HEK293 (cell line): ENCODE results near the gene TNFRSF17.
"Not testable (repeated sequence)": the region's sequence is repeated elsewhere in the genome, so short reads cannot be mapped to it uniquely, and the experiment has no call there.

ENCODE experiments used
- CTCF ChIA-PET: fragments of 350-600 bp; formaldehyde crosslinking; extraction: SDS; loops from one replicate; lab custom pipeline; 2021; ENCODE audit warnings: antibody characterized with exemption; lab: Yijun Ruan, JAX
- POLR2A ChIA-PET: fragments of 300-600 bp; formaldehyde crosslinking; extraction: SDS; loops from one replicate; lab custom pipeline; 2020; ENCODE audit warnings: antibody characterized with exemption, inconsistent platforms; lab: Yijun Ruan, JAX
- H3K27ac ChIP-seq: fragments of 200-500 bp; sonication (Bioruptor generic); 2 replicates; pipeline ENCODE4 v1.5.1; 2014; ENCODE audit warnings: low read depth, low read length, control low read depth, inconsistent platforms; ENCODE audit errors: extremely low read depth
- H3K36me3 ChIP-seq, 2 experiments: fragments of 200-500 bp in 1 of 2; sonication (Bioruptor generic) in 1 of 2; 1 replicate in 1 of 2; 2 replicates in 1 of 2; pipeline ENCODE4 v1.5.1; 2014 to 2017; ENCODE audit warnings: inconsistent platforms in 2 of 2, low read length in 2 of 2; ENCODE audit not compliant: control insufficient read depth in 2 of 2, insufficient read depth in 1 of 2
- H3K4me1 ChIP-seq: fragments of 200-500 bp; sonication (Bioruptor generic); 2 replicates; pipeline ENCODE4 v1.5.1; 2014; ENCODE audit warnings: mild to moderate bottlenecking, low read length, inconsistent platforms; ENCODE audit not compliant: control insufficient read depth, insufficient read depth
- H3K4me3 ChIP-seq: 2 replicates; pipeline ENCODE4 v1.5.1; 2011; ENCODE audit warnings: low read depth, mild to moderate bottlenecking, control low read depth, low read length, moderate library complexity
- H3K9me3 ChIP-seq: fragments of 200-500 bp; sonication (Bioruptor generic); 2 replicates; pipeline ENCODE4 v1.5.1; 2014; ENCODE audit warnings: low read depth, low read length, inconsistent platforms; ENCODE audit not compliant: control insufficient read depth, insufficient read depth
- EGR2 ChIP-seq: fragments of 450-650 bp; formaldehyde crosslinking; IDR thresholded peaks from 2 replicates; pipeline ENCODE4 v1.5.1; 2016; ENCODE audit warnings: low read depth, missing biosample characterization, missing genetic modification characterization
- PRDM1 ChIP-seq: fragments of 450-650 bp; formaldehyde crosslinking; IDR thresholded peaks from 2 replicates; pipeline ENCODE4; 2016; ENCODE audit warnings: missing biosample characterization, missing genetic modification characterization
- SP2 ChIP-seq: fragments of 450-650 bp; formaldehyde crosslinking; IDR thresholded peaks from 2 replicates; pipeline ENCODE4 v1.5.1; 2016; ENCODE audit warnings: missing biosample characterization, missing genetic modification characterization
- TSHZ1 ChIP-seq: fragments of 450-650 bp; formaldehyde crosslinking; IDR thresholded peaks from 2 replicates; pipeline ENCODE4 v1.5.1; 2016; ENCODE audit warnings: missing biosample characterization, missing genetic modification characterization, borderline replicate concordance
- ZBTB17 ChIP-seq: fragments of 450-650 bp; formaldehyde crosslinking; IDR thresholded peaks from 2 replicates; pipeline ENCODE4 v1.5.1; 2016; ENCODE audit warnings: missing biosample characterization, missing genetic modification characterization
- ZFP3 ChIP-seq: fragments of 450-650 bp; formaldehyde crosslinking; IDR thresholded peaks from 2 replicates; pipeline ENCODE4 v1.5.1; 2016; ENCODE audit warnings: low read depth, missing biosample characterization, missing genetic modification characterization
- ZNF112 ChIP-seq: fragments of 450-650 bp; formaldehyde crosslinking; IDR thresholded peaks from 2 replicates; pipeline ENCODE4 v1.5.0; 2017; ENCODE audit warnings: missing biosample characterization, missing genetic modification characterization
- ZNF175 ChIP-seq: fragments of 450-650 bp; formaldehyde crosslinking; IDR thresholded peaks from 2 replicates; pipeline ENCODE4 v1.5.1; 2016; ENCODE audit warnings: missing biosample characterization, missing genetic modification characterization
- ZNF302 ChIP-seq: fragments of 450-650 bp; formaldehyde crosslinking; IDR thresholded peaks from 2 replicates; pipeline ENCODE4 v1.5.1; 2016; ENCODE audit warnings: missing biosample characterization, missing genetic modification characterization, low read depth
- ZNF335 ChIP-seq: fragments of 450-650 bp; formaldehyde crosslinking; conservative IDR thresholded peaks from 2 replicates; pipeline ENCODE4 v1.5.1; 2016; ENCODE audit warnings: missing biosample characterization, missing genetic modification characterization
- ZNF416 ChIP-seq: fragments of 450-650 bp; formaldehyde crosslinking; IDR thresholded peaks from 2 replicates; pipeline ENCODE4 v1.5.1; 2016; ENCODE audit warnings: missing biosample characterization, missing genetic modification characterization
- ZNF426 ChIP-seq: fragments of 450-650 bp; formaldehyde crosslinking; IDR thresholded peaks from 2 replicates; pipeline ENCODE4 v1.5.1; 2017; ENCODE audit warnings: missing biosample characterization, missing genetic modification characterization, mild to moderate bottlenecking, inconsistent platforms, moderate library complexity
- ZNF623 ChIP-seq: fragments of 450-650 bp; formaldehyde crosslinking; IDR thresholded peaks from 2 replicates; pipeline ENCODE4 v1.5.1; 2016; ENCODE audit warnings: missing biosample characterization, missing genetic modification characterization
- ZNF624 ChIP-seq: fragments of 450-650 bp; formaldehyde crosslinking; IDR thresholded peaks from 2 replicates; pipeline ENCODE4 v1.5.1; 2017; ENCODE audit warnings: missing biosample characterization, missing genetic modification characterization
- ZNF629 ChIP-seq: fragments of 450-650 bp; formaldehyde crosslinking; IDR thresholded peaks from 2 replicates; pipeline ENCODE4 v1.5.1; 2017; ENCODE audit warnings: missing biosample characterization, missing genetic modification characterization
- TF ChIP-seq, protein P1 (sequence below): fragments of 450-650 bp; formaldehyde crosslinking; IDR thresholded peaks from 2 replicates; pipeline ENCODE4 v1.5.1; 2017; ENCODE audit warnings: missing biosample characterization, missing genetic modification characterization
- TF ChIP-seq, protein P2 (sequence below): fragments of 450-650 bp; formaldehyde crosslinking; IDR thresholded peaks from 2 replicates; pipeline ENCODE4 v1.5.1; 2016; ENCODE audit warnings: missing biosample characterization, missing genetic modification characterization
- TF ChIP-seq, protein P3 (sequence below): fragments of 450-650 bp; formaldehyde crosslinking; IDR thresholded peaks from 2 replicates; pipeline ENCODE4 v1.5.1; 2016; ENCODE audit warnings: missing biosample characterization, missing genetic modification characterization

TNFRSF17 gene

DNA sequence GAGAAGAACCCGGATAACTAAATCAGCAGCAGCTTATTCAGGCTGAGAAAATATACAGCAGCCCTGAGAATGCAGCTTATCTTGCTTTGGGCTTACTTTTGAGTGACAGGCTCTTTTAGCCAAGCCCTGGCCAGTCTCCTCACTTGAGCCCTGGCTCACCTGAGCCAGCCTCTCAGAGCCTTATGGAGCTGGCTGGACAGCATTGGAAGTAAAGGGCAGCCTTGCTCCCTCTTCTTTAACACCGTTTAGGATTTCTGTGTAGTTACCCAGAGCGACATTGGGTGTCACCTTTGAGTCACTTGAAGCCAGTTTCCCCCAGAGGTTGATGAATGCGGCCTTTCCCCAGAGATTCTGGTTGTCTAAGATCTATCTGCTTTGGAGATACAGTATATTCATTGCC is 15.5 kb upstream of the TNFRSF17 start (continued):
- TF ChIP-seq ZBTB17 (tag by site-specific recombination) = peak; percentile 83
- TF ChIP-seq, all 188 proteins: peak for 5

- TF ChIP-seq ZNF629 (tag by site-specific recombination) (no peak), ZNF112 (no peak), TSHZ1 (tag by site-specific recombination) (no peak), ZNF302 (tag by site-specific recombination) (no peak), SP2 (tag by site-specific recombination) (no peak), ZNF175 (no peak), EGR2 (tag by site-specific recombination) (no peak), ZNF624 (tag by site-specific recombination) (no peak), ZNF426 (no peak), ZNF416 (no peak), ZFP3 (tag by site-specific recombination) (no peak), ZNF623 (tag by site-specific recombination) (no peak)
- TF ChIP-seq, protein P1, sequence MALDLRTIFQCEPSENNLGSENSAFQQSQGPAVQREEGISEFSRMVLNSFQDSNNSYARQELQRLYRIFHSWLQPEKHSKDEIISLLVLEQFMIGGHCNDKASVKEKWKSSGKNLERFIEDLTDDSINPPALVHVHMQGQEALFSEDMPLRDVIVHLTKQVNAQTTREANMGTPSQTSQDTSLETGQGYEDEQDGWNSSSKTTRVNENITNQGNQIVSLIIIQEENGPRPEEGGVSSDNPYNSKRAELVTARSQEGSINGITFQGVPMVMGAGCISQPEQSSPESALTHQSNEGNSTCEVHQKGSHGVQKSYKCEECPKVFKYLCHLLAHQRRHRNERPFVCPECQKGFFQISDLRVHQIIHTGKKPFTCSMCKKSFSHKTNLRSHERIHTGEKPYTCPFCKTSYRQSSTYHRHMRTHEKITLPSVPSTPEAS = no peak
- TF ChIP-seq, all 188 proteins: peak for 0
Measured at GRCh38 chr16:11950388-11950787, 14.6 kb upstream of the TNFRSF17 start.

DNA sequence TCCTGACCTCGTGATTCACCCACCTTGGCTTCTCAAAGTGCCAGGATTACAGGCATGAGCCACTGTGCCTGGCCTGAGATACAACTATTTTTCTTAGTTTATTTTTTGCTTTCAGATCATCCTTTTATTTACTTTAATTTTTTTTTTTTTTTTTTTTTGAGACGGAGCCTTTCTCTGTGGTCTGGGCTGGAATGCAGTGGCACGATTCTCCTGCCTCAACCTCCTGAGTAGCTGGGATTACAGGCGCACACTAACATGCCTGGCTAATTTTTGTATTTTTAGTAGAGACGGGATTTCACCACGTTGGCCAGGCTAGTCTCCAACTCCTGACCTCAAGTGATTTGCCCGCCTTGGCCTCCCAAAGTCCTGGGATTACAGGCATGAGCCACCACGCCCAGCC is 11.4 kb upstream of the TNFRSF17 start:
- H3K9me3 ChIP-seq, H3K4me3 ChIP-seq, H3K36me3 ChIP-seq, H3K27ac ChIP-seq, H3K4me1 ChIP-seq, POLR2A ChIA-PET: not testable (repeated sequence)
- CTCF ChIA-PET = interaction anchor here (0.7 to 5.2 kb wide), 2 partner anchors 47 to 114 kb away, joined by 3 to 12 read pairs; no protein-coding TSS in a partner anchor

More at GRCh38 chr16:11950388-11950787, 14.6 kb upstream of the TNFRSF17 start:
- H3K4me3 ChIP-seq = no peak overlapping the region
- ChIA-PET CTCF (no interaction called here), POLR2A (no interaction called here)
- H3K36me3 ChIP-seq = no peaks in the 10 kb centered on the region
- no peaks in the 10 kb centered on the region for H3K9me3 ChIP-seq
- H3K4me1 ChIP-seq = no peaks in the 10 kb centered on the region
- H3K27ac ChIP-seq = no peak overlapping the region

GRCh38 chr16:11955713-11956123 is 9.3 kb upstream of the TNFRSF17 start:
- TF ChIP-seq, protein P2, sequence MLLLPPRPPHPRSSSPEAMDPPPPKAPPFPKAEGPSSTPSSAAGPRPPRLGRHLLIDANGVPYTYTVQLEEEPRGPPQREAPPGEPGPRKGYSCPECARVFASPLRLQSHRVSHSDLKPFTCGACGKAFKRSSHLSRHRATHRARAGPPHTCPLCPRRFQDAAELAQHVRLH (tag by site-specific recombination) = no peak
- peak; percentile 60 for TF ChIP-seq PRDM1 (tag by site-specific recombination)
- TF ChIP-seq ZNF335 (tag by site-specific recombination) = peak; percentile 36
- TF ChIP-seq, protein P3, sequence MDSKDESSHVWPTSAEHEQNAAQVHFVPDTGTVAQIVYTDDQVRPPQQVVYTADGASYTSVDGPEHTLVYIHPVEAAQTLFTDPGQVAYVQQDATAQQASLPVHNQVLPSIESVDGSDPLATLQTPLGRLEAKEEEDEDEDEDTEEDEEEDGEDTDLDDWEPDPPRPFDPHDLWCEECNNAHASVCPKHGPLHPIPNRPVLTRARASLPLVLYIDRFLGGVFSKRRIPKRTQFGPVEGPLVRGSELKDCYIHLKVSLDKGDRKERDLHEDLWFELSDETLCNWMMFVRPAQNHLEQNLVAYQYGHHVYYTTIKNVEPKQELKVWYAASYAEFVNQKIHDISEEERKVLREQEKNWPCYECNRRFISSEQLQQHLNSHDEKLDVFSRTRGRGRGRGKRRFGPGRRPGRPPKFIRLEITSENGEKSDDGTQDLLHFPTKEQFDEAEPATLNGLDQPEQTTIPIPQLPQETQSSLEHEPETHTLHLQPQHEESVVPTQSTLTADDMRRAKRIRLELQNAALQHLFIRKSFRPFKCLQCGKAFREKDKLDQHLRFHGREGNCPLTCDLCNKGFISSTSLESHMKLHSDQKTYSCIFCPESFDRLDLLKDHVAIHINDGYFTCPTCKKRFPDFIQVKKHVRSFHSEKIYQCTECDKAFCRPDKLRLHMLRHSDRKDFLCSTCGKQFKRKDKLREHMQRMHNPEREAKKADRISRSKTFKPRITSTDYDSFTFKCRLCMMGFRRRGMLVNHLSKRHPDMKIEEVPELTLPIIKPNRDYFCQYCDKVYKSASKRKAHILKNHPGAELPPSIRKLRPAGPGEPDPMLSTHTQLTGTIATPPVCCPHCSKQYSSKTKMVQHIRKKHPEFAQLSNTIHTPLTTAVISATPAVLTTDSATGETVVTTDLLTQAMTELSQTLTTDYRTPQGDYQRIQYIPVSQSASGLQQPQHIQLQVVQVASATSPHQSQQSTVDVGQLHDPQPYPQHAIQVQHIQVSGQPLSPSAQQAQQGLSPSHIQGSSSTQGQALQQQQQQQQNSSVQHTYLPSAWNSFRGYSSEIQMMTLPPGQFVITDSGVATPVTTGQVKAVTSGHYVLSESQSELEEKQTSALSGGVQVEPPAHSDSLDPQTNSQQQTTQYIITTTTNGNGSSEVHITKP (tag by site-specific recombination) = peak; percentile 94
- ChIA-PET POLR2A (no interaction called here), CTCF (interaction anchor here (5.2 kb wide), 1 partner anchor 112 kb away, joined by 12 read pairs; no protein-coding TSS in a partner anchor)
- H3K9me3 ChIP-seq = no peaks in the 10 kb centered on the region
- H3K4me1 ChIP-seq = no peaks in the 10 kb centered on the region
- no peaks in the 10 kb centered on the region for H3K36me3 ChIP-seq
- H3K27ac ChIP-seq = no peak overlapping the region
- no peak overlapping the region for H3K4me3 ChIP-seq
